Vagina (tissue), 2 donors: ENCODE data around the gene CFI.

Experiments used
- POLR2A ChIP-seq, 2 donors: fragments of 450-650 bp; IDR thresholded peaks; one replicate each; pipeline ENCODE4 v1.6.1; 2017; ENCODE audit warnings: antibody characterized with exemption in 2 of 2, mild to moderate bottlenecking in 2 of 2, moderate library complexity in 2 of 2
- POLR2AphosphoS5 ChIP-seq, 2 donors: sonication (generic); formaldehyde crosslinking; IDR thresholded peaks; one replicate each; pipeline ENCODE4 v1.9.0; 2017; ENCODE audit warnings: antibody characterized with exemption in 2 of 2, mild to moderate bottlenecking in 2 of 2, low read depth in 1 of 2; ENCODE audit not compliant: insufficient read depth in 1 of 2
- TF ChIP-seq, protein P1 (sequence below), 3 experiments: fragments of 450-650 bp in 2 of 3; fragments of 200-600 bp in 1 of 3; sonication (generic) in 1 of 3; IDR thresholded peaks; one replicate each; pipeline ENCODE4 v1.5.1; 2017 to 2019; ENCODE audit warnings: antibody characterized with exemption in 3 of 3, mild to moderate bottlenecking in 2 of 3, moderate library complexity in 2 of 3

- TF ChIP-seq, protein P1, sequence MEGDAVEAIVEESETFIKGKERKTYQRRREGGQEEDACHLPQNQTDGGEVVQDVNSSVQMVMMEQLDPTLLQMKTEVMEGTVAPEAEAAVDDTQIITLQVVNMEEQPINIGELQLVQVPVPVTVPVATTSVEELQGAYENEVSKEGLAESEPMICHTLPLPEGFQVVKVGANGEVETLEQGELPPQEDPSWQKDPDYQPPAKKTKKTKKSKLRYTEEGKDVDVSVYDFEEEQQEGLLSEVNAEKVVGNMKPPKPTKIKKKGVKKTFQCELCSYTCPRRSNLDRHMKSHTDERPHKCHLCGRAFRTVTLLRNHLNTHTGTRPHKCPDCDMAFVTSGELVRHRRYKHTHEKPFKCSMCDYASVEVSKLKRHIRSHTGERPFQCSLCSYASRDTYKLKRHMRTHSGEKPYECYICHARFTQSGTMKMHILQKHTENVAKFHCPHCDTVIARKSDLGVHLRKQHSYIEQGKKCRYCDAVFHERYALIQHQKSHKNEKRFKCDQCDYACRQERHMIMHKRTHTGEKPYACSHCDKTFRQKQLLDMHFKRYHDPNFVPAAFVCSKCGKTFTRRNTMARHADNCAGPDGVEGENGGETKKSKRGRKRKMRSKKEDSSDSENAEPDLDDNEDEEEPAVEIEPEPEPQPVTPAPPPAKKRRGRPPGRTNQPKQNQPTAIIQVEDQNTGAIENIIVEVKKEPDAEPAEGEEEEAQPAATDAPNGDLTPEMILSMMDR (IDR thresholded peaks at IDR 0.05), result no peak
- no peak for TF ChIP-seq POLR2AphosphoS5 (IDR thresholded peaks at IDR 0.05; ENCODE audit: insufficient read depth in 1 of 2, low read depth in 1 of 2)
- TF ChIP-seq POLR2A (IDR thresholded peaks at IDR 0.05), result no peak
Measured at GRCh38 chr4:109708435-109708834, 93.4 kb downstream of the CFI start.
